Ascending aorta (tissue), 2 donors: ENCODE measurements around the gene IGFALS. TPM values are rescaled to one million over a fixed set of nuclear protein-coding genes. Genes with fewer than 3 reads are reported as not detected.
A peak's percentile ranks its signal among the peaks of the same experiment; 100 is the strongest.

Experiments used
- DNase-seq, 2 donors: peaks; one replicate each; pipeline ENCODE4 v3.0.0-alpha.2; 2019; ENCODE audit warnings: low spot score in 2 of 2
- H3K27ac ChIP-seq, 2 donors: fragments of 200-600 bp; sonication (generic); one replicate each; pipeline ENCODE4 v1.5.1; 2016 to 2017; ENCODE audit warnings: mild to moderate bottlenecking in 1 of 2
- H3K27me3 ChIP-seq: fragments of 200-600 bp; sonication (generic); one replicate; pipeline ENCODE4 v1.5.1; 2017
- H3K36me3 ChIP-seq, 2 donors: fragments of 200-600 bp; sonication (generic); one replicate each; pipeline ENCODE4 v1.5.1; 2016
- H3K4me1 ChIP-seq, 2 donors: fragments of 200-600 bp; sonication (generic); one replicate each; pipeline ENCODE4 v1.5.1; 2016 to 2017; ENCODE audit warnings: mild to moderate bottlenecking in 1 of 2
- H3K4me3 ChIP-seq, 2 donors: fragments of 200-600 bp; sonication (generic); one replicate each; pipeline ENCODE4 v1.5.1; 2016 to 2017; ENCODE audit warnings: mild to moderate bottlenecking in 1 of 2
- H3K9me3 ChIP-seq, 2 donors: fragments of 200-600 bp; sonication (generic); one replicate each; pipeline ENCODE4 v1.5.1; 2016
- intact Hi-C: fragments of 100-400 bp; cut with DNase I; formaldehyde crosslinking; loops from one replicate; pipeline ENCODE4 v1.15.1; 2023
- total RNA-seq: library from RNA; depleted of rRNA; stranded (reverse); fragments of >200 nt; gene quantifications from one replicate; pipeline ENCODE4 v1.1.0, GENCODE V29; 2016
- TF ChIP-seq, protein P1 (sequence below), 3 experiments: fragments of 200-600 bp in 2 of 3; fragments of 450-650 bp in 1 of 3; sonication (generic) in 2 of 3; IDR thresholded peaks; one replicate each; pipeline ENCODE4 v1.5.1; 2016 to 2019; ENCODE audit warnings: antibody characterized with exemption in 3 of 3, mild to moderate bottlenecking in 1 of 3, moderate library complexity in 1 of 3

The IGFALS gene
- total RNA-seq, 1 donor from 2014 or later, result not detected

DNA sequence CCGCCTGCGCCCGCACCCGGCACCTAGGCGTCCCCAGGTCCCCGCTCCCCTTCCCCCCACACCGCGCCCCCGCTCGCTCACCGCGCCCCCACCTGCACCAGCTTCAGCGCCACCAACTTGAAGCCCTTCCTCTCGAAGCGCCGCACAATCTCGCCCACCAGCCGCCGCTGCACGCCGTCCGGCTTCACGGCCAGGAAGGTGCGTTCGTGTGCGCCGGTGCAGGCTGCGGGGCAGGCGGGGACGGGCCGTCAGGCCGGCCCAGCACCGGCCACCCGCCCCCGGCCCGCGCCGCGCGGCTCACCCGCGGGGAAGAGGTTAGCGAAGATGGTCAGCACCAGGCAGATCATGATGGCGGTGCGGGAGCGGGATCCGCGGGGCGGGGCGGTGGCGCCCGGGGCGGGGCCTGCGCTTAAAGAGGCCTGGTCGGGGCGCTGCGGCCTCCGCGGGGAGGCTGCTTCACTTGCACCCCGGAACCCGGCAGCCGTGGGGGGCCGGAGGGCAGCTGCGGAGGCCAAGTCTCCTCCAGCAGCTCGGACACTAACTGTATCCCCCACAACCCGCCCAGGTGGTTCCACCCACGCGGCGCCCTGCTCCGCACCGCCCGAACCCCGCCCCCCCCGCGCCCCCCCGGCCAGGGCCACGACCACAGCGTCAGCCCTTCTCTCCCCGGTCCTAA lies 22.2 kb downstream of the IGFALS start, which contains the start of gene NME3:
TSS of gene NME3 (minus strand) at position 356 of the 676 bp plus-strand sequence. CDS start at position 347, 9 bp downstream.
- peaks cover 26 to 44% of the 10 kb centered on the region in 2 donors for H3K36me3 ChIP-seq
- no peaks in the 10 kb centered on the region for H3K27me3 ChIP-seq
- peaks cover 19 to 28% of the 10 kb centered on the region in 2 donors for H3K4me1 ChIP-seq
- peak in 1 of 2 donors; percentile 86 for DNase-seq
- peak within 1 kb of the TSS; percentile 95 for H3K27ac ChIP-seq
- intact Hi-C loops, result loop anchor here (5.0 kb wide), 1 partner anchor 94 kb away; the partner anchor contains the start of gene JPT2
- H3K9me3 ChIP-seq, result no peaks in the 10 kb centered on the region
- TF ChIP-seq, protein P1, sequence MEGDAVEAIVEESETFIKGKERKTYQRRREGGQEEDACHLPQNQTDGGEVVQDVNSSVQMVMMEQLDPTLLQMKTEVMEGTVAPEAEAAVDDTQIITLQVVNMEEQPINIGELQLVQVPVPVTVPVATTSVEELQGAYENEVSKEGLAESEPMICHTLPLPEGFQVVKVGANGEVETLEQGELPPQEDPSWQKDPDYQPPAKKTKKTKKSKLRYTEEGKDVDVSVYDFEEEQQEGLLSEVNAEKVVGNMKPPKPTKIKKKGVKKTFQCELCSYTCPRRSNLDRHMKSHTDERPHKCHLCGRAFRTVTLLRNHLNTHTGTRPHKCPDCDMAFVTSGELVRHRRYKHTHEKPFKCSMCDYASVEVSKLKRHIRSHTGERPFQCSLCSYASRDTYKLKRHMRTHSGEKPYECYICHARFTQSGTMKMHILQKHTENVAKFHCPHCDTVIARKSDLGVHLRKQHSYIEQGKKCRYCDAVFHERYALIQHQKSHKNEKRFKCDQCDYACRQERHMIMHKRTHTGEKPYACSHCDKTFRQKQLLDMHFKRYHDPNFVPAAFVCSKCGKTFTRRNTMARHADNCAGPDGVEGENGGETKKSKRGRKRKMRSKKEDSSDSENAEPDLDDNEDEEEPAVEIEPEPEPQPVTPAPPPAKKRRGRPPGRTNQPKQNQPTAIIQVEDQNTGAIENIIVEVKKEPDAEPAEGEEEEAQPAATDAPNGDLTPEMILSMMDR (IDR thresholded peaks at IDR 0.05), result no peak
- H3K4me3 ChIP-seq, result peak within 1 kb of the TSS; percentile 98 to 99

DNA sequence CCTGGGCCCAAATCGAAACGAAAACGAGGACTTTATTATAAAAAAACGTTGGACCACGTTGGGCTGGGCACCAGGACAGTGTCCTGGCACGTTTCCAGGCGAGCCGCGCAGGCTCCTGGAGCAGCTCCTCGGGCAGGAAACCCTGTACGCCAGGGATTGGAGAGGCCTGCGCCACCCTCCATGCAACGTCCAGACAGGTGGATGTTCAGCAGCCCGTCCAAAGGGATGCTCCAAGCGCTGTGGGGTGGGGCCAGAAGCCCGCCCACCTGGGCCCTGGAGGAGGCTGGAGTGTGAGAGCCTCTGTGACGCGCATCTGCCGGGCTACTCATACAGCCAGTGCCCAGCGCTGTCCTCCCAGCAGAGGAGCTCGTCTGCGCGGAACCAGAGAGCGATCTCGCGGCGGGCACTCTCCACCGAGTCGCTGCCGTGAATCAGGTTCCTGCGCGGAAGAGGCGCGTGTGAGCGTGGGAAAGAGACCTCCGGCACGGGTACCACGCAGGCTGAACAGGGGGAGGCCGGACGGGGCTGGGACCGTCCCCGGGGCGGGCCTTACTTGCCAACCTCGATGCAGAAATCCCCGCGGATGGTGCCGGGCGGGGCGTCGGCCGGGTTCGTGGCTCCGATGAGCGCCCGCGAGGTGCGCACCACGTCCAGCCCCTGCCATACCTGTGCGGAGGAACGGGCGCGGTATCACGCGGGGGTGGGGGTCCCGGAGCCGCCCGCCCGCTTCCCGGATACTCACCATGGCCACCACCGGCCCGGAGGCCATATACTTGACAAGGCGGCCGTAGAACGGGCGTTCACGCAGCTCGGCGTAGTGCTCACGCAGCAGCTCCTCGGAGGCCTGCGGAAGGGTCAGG lies 22.9 kb downstream of the IGFALS start:
- H3K36me3 ChIP-seq, result peaks cover 26 to 44% of the 10 kb centered on the region in 2 donors
- peaks cover 19 to 28% of the 10 kb centered on the region in 2 donors for H3K4me1 ChIP-seq
- intact Hi-C loops, result loop anchor here (5.0 kb wide), 1 partner anchor 93 kb away; the partner anchor contains the start of gene JPT2

DNA sequence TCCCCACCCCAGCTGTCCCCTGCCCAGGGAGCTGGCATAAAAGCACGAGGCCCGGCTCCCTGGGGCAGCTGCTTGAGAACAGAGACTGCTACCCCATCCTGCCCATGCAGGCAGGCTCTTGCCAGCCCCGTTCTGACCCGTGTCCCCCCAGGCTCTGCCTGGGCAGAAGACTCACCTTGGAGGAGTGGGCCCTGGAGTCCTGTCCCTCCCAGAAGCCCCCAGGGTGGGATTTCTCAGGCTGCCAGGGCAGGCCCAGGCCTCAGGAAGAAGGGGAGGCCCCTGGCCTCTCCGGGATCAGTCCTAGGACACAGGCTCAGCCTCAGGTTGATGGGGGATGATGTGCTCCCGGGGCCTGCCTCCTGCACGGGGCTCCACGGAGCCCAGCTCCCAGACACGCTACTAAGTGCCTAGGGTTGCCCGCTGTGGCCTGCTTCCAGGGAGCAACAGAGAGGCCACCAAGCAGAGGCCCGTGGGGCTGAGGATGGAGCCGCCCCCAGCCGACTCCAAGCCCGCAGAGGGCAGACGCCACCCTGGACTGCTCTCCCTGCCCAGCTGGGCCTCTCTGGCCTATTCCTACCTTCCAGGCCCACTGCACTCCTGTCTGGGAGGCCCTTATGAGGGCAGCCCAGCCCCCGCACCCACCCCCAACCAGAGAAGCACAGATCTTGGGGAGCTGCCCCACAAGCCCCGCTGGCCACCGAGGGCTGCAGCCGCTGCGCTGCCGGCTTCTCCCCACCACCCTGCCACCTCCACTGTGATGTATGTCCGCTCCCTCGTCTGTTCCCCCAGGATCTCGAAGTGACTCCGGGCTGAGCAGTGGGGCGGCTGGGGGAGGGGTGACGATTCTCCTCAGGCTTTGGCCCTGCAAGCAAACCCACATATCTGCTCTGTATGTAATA lies 23.9 kb downstream of the IGFALS start:
- H3K36me3 ChIP-seq, result peaks cover 35 to 47% of the 10 kb centered on the region in 2 donors
- H3K27ac ChIP-seq, result peak overlapping the region; percentile 86 to 95
- peak overlapping the region; percentile 98 to 99 for H3K4me3 ChIP-seq
- H3K27me3 ChIP-seq, result no peaks in the 10 kb centered on the region
- intact Hi-C loops, result loop anchor here (5.0 kb wide), 1 partner anchor 92 kb away; the partner anchor contains the start of gene JPT2
- peaks cover 16 to 27% of the 10 kb centered on the region in 2 donors for H3K4me1 ChIP-seq
- TF ChIP-seq, protein P1 (IDR thresholded peaks at IDR 0.05), result no peak
- no peaks in the 10 kb centered on the region for H3K9me3 ChIP-seq
- no peak for DNase-seq

More for the DNA sequence above, 22.9 kb downstream of the IGFALS start:
- Histone ChIP-seq H3K27ac (peak overlapping the region; percentile 86 to 95), H3K27me3 (no peaks in the 10 kb centered on the region), H3K9me3 (no peaks in the 10 kb centered on the region), H3K4me3 (peak overlapping the region; percentile 98 to 99)
- DNase-seq, result peak in 1 of 2 donors; percentile 83
- TF ChIP-seq, protein P1 (IDR thresholded peaks at IDR 0.05), result no peak

DNA sequence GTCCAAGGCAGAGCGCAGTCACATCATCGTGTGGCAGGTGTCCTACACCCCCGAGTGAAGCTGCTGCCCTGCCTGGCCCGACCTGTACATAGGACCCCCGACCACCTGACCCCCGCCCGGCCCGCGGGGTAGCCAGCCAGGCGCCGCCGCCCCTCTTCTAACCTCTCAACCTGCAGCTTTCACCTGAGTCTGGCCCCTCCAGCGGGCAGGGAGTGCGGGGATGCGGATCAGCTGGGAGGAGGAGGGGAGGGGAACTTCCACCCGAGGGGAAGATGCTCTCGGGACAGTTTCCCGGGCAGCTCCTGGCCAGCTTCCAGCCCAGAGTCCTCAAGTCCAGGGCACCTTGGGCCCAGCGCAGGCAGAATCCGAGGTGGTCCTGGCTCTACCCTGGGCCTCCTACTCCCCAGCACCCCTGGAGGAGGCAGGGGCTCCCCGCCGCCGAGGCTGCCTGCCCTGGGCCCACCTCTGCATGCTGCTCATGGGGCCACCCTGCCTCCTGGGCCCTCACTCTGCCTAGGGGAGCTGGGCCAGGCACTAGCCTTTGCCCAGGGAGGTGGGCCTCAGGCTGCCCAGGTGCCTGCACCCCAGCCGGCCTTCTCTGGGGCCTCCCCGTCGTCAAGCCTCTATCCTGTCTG lies 24.6 kb downstream of the IGFALS start:
- Histone ChIP-seq H3K27me3 (no peaks in the 10 kb centered on the region), H3K4me3 (no peak overlapping the region), H3K36me3 (peaks cover 40 to 54% of the 10 kb centered on the region in 2 donors), H3K4me1 (peaks cover 9 to 20% of the 10 kb centered on the region in 2 donors), H3K9me3 (no peaks in the 10 kb centered on the region), H3K27ac (no peak overlapping the region)
- intact Hi-C loops, result no loop called here
- DNase-seq, result no peak
- TF ChIP-seq, protein P1 (IDR thresholded peaks at IDR 0.05), result no peak
